ENCODE measurements around the gene ZNF333.
"Not testable (repeated sequence)": the region's sequence is repeated elsewhere in the genome, so short reads cannot be mapped to it uniquely, and the experiment has no call there.

Gene ZNF333

DNA sequence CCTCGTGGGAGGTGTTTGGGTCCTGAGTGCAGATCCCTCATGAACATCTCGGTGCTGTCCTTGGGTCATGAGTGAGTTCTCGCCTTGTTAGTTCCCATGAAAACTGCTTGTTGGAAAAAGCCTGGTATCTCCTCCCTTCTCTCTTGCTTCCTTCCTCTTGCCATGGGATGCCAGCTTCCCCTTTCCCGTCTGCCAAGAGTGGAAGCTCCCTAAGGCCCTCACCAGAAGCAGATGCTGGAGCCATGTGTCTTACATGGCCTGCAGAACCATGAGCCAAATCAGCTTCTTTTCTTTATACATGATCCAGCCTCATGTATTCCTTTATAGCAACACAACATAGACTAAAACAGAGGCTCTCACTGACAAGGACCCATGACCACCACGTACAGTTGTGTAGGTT lies 80.3 kb downstream of the ZNF333 start:
- DNase-seq: no peak

DNA sequence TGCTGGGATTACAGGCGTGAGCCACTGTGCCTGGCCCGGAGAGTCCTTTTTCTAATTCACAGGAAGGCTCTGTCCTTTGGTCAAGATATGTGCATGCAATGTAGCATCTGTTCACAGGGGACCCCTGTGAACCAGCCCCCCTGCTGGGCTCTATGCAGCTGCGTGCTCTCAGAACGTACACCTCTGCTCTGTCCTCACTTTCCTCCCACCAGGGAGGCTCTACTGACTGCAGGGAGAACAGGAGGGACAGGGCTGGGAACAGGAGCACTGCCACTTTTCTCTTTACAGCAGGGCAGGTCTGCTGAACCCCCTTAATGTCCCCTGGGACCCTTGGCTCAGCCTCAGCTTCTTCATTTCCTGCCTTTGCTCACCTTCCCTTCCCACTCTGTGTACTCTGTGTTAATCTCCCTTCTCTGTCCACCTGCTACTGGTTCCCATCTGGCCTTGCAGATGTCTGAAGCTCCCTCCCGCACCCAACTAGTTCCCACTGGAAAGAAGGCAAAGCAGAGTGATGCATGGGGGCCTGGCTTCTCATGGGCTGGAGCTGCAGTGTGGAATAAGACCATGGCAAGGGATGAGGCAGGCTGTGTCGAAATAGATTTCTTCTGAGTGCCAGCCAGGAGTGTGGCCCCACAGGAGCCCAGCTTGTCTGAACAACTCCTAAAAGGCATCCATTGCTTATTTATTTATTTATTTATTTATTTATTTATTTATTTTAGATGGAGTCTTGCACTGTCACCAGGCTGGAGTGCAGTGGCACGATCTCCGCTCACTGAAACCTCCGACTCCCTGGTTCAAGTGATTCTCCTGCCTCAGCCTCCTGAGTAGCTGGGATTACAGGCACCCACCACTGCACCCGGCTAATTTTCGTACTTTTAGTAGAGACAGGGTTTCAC lies 81.3 kb downstream of the ZNF333 start:
- DNase-seq: no peak

DNA sequence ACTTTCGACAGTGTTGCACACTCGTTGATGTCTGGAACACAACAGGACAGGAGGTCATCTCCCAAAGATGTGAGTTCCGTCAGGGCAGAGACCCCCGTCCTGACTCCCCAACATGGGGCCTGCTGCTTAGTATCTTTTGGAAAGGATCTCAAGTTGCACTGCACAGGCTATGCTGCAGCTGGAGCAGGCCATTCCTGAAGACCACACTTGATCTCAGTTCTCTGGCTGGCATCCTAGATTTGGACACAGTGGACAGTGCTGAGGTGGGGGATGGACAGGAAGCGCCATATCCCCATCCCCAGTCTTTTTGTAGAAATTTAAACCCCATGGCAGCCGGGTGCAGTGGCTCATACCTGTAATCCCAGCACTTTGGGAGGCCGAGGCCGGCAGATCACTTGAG lies 82.6 kb downstream of the ZNF333 start:
- DNase-seq: no peak

DNA sequence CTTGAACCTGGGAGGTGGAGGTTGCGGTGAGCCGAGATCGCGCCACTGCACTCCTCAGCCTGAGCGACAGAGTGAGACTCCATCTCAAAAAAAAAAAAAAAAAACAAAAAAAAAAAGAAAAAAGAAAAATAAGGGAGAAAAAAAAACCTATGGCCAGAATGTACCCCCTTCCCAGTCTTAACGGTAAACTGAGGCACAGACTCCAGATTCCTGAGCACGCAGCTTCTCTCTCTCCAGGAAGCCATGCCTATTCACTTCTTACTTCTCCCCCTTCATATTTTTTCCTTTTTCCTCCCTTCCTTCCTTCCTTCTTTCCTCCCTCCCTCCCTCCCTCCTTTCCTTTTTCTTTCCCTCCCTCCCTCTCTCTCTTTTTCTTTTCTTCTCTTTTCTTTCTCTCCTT lies 83.1 kb downstream of the ZNF333 start:
- no peak for DNase-seq

DNA sequence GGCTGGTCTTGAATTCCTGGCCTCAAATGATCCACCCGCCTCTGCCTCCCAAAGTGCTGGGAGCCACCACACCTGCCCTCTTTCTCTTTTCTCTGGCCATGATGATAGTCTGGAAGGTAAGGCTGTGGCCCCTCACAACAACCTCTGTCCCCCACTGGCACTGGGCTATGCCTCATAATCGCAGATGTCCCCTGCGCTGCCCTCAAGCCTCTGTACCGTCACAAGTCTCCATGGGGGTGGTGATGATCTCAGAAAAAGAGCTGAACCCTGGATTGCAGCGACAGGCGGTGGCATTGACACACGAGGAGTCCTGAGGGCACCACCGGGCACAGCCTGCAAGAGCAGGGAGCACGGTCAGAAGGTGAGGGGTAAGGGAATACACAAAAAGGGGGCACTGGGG lies 83.9 kb downstream of the ZNF333 start:
- not testable (repeated sequence) for DNase-seq

DNA sequence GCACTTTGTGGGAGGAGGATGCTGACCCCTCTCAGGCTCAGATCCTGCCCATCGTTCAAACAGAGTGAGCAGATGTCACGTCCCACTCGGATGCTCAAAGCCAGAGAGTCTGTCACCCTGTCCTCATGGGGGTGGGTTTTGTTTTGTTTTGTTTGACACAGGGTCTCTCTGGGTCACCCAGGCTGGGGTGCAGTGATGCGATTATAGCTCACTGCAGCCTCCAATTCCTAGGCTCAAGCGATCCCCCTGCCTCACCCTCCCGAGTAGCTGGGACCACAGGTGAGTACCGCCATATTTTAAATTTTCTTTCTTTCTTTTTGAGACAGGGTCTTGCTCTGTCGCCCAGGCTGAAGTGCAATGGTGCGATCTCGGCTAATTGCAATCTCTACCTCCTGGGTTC lies 84.5 kb downstream of the ZNF333 start:
- DNase-seq: no peak

DNA sequence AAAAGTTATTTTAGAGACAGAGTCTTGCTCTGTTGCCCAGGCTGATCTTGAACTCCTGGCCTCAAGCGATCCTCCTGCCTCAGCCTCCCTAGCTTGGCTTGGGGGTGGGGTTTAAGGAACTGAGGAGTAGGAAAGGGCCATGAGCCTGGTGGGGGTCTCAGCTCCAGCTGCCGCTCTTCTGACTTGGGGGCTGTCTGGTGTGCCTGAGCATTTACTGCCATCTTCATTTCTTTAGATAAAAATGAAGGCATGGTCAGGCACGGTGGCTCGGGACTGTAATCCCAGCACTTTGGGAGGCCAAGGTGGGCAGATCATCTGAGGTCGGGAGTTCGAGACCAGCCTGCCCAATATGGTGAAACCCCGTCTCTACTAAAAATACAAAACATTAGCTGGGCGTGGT lies 85.5 kb downstream of the ZNF333 start:
- DNase-seq: not testable (repeated sequence)

DNA sequence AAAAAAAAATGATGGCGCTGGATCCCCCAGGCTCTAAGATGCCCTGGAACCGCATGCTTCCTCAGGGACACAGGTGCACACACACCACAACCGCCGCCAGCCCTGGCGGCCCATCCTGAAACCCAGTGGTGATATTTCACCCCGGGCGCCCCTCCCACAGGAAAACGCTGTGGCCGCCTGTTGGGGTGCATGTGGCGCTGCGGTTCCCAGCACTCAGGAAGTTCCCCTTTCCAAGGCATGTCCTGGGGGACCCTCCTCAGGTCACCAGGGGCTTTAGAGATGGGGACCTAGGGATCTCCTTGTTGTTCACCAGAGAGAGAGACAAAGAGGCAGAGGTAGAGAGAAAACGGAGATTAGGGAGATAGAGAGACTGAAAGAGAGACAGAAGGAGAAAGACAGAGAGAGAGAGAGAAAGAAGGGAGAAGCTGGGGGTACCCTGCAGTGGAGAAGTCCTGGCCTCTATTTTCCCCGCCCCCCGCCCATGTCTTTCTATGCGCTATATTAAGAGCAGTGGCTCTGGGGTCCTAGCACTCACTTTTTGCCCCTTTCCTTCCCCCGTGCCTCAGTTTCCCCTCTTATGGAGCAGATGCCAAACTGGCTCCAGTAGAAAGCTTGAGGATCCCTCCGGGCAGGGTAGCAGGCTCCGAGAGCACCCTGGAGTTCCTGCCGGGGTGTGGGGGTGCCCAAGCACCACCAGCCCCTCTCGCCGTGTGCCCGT lies 86.2 kb downstream of the ZNF333 start:
- no peak for DNase-seq

DNA sequence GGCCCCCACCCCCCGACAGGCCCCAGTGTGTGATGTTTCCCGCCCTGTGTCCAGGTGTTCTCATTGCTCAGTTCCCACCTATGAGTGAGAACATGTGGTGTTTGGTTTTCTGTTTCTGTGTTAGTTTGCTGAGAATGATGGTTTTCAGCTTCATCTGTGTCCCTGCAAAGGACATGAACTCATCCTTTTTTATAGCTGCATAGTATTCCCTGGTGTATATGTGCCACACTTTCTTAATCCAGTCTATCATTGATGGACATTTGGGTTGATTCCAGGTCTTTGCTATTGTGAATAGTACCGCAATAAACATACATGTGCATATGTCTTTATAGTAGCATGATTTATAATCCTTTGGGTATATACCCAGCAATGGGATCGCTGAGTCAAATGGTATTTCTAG lies 87.8 kb downstream of the ZNF333 start:
- DNase-seq: not testable (repeated sequence)

DNA sequence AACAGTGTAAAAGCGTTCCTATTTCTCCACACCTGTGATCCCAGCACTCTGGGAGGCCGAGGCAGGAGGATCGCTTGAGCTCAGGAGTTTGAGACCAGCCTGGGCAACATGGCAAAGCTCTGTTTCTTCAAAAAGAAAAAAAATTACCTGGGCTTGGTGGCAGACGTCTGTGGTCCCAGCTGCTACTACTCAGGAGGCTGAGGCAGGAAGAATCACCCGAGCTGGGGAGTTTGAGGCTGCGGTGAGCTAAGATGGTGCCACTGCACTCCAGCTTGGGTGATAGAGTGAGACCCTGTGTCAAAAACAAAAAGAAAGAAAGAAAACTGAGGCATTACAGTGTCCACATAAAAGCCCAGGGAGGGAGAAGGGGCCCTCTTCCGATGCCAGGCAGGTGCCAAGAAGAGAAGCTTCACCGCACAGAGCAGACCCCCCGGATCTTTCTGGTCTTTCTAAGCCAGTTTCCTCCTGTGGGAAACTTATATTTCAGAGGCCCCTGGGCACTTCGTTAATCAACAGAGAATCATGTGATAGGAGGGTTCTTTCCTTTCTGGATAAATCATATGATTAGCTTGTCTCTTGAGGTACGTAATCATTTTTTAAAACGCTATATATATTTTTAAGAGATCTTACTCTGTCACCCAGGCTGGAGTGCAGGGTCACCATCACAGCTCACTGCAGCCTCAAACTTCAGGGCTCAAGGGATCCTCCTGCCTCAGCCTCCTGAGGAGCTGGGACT lies 88.4 kb downstream of the ZNF333 start, which contains the start of gene ADGRE2:
Gene ADGRE2 (minus strand): TSS at position 451 of the 736 bp plus-strand sequence. CDS start 1,804 bp downstream, outside the sequence.
- DNase-seq: not testable (repeated sequence)

DNA sequence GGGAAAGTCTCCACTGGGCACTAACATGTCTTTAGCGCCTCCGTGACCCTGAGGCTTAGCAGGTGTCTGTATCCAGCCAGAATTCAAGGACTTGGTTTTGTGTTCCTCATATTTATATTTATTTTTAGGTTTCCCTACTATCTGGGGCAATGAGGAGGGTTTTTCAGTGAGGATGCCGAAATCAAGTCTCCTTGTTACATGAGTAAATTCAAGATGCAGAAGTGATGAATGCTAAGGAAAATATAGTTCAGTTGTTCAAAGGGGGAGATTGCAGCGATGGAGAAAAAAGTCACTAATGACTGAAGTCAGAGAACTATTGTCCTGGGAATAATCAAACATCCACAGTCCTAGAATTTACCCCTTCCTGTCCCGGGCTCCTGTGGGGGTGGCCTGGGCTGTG lies 89.3 kb downstream of the ZNF333 start:
- DNase-seq: no peak

DNA sequence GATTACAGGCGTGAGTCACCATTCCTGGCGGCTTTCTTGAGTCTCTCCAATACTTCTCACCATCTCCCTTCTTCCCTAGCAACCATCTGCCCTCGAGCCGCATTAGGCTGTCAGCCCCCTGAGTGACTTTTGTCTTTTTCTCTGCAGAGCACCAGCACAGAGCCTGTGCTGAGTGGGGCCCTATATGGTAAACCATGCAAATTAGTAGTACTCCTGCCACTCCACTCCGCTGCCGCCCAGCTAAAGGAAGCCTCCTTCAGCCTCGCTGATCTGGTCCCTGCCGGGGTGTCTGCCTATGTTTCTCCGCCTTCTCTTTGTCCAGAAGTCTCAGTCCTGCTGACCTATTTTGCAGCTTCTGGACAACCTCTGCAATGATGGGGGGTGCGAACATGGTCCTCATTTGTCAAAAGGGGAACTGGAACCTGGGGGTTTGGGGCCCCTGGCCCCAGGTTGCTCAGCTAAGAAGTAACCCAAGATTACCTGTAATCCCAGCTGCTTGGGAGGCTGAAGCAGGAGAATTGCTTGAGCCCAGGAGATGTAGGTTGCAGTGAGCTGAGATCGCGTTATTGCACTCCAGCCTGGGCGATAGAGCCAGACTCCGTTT lies 90.9 kb downstream of the ZNF333 start:
- not testable (repeated sequence) for DNase-seq

DNA sequence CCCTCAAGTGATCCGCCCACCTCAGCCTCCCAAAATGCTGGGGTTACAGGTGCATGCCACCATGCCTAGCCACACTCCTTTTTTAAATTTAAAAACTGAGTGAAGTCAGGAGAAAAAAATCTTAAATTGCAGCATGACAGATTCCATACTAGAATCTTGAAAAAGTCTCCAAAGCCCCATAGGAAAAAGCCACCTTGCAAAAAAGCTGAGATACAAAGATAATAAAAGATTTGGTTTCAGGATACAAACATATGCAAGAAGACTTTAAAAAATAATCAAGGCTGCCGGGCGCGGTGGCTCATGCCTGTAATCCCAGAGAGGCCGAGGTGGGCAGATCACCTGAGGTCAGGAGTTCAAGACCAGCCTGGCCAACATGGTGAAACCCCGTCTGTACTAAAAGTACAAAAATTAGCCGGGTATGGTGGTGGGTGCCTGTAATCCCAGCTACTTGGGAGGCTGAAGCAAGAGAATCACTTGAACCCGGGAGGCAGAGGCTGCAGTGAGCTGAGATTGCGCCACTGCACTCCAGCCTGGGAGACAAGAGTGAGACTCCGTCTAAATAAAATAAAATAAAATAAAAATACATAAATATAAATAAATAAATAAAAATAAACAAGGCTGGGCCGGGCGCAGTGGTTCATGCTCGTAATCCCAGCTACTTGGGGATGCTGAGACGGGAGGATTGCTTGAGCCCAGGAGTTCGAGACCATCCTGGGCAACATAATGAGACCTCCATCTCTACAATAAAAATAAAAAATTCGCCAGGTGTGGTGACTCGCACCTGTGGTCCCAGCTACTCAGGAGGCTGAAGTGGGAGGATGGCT lies 92.1 kb downstream of the ZNF333 start:
- not testable (repeated sequence) for DNase-seq

DNA sequence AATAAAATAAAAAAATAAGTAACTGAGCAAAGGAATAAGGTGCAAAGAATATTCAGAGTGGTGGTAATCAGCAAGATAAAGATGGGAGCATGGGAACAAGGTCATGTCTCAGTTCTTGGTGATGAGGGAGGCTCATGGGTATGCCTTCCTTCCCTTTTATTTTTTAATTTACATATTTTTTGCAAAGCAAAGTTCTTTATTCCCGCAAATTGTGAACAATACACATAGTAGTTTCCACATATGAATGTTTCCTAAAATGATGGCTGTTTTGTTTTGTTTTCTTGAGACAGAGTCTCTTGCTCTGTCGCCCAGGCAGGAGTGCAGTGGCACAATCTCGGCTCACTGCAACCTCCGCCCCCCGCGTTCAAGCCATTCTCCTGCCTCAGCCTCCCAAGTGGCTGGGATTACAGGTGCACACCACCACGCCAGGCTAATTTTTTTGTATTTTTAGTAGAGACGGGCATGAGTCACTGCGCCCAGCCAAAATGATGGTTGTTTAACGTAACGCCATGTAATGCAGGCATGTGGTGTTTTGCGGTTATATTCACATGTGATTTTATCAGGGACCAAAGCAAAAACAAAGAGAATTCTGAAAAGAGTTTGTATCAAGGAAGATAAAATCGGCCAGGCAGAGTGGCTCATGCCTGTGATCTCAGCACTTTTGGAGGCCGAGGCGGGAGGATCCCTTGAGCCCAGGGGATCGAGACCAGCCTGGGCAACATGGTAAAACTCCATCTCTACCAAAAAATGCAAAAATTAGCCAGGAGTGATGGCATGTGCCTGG lies 93.0 kb downstream of the ZNF333 start:
- no peak for DNase-seq

Measured in effector CD8-positive, alpha-beta T cell (primary cell).